ENCODE data around the gene ZNF211.

The ZNF211 gene

GRCh38 chr19:57664269-57665127 is 31.5 kb downstream of the ZNF211 start:
- no peak for TF ChIP-seq CTCF (IDR thresholded peaks at IDR 0.05; ENCODE audit: low read depth, low read length)
- Histone ChIP-seq H3K9me3 (ENCODE audit: severe bottlenecking) (no peaks in the 10 kb centered on the region), H3K4me3 (ENCODE audit: low read depth, low read length) (peak overlapping the region; percentile 50), H3K27ac (peak overlapping the region; percentile 53), H3K36me3 (no peaks in the 10 kb centered on the region), H3K27me3 (ENCODE audit: insufficient read depth, low read depth, severe bottlenecking) (no peaks in the 10 kb centered on the region)
- DNase-seq: peak; percentile 77

DNA sequence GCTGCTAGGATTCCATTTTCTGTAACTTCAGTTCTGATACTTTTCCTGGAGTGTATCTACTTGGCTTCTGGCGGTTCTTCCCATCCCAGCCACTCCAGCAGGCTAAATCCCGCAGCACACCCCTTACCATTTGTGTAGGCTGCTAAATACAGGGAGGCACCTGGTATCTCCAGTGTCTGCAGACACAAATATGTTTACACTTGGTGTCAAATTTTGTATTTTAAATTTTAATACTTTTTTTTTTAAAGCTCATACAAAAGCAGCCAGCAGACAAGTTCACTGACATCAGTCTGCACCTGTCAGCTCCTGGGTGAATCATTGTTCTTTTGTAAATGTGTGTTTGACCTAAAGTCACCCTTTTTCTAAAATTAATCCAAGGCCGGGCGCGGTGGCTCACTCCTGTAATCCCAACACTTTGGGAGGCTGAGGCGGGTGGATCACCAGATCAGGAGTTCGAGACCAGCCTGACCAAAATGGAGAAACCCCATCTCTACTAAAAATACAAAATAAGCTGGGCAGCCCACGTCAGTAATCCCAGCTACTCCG is 32.4 kb downstream of the ZNF211 start:
- Histone ChIP-seq H3K36me3 (no peaks in the 10 kb centered on the region), H3K9me3 (ENCODE audit: severe bottlenecking) (no peaks in the 10 kb centered on the region), H3K4me3 (ENCODE audit: low read depth, low read length) (no peak overlapping the region; the same call in 1 of the 2 replicates), H3K27me3 (ENCODE audit: insufficient read depth, low read depth, severe bottlenecking) (peaks cover 4% of the 10 kb centered on the region), H3K27ac (no peak overlapping the region)
- no peak for DNase-seq
- no peak for TF ChIP-seq CTCF (IDR thresholded peaks at IDR 0.05; ENCODE audit: low read depth, low read length)

DNA sequence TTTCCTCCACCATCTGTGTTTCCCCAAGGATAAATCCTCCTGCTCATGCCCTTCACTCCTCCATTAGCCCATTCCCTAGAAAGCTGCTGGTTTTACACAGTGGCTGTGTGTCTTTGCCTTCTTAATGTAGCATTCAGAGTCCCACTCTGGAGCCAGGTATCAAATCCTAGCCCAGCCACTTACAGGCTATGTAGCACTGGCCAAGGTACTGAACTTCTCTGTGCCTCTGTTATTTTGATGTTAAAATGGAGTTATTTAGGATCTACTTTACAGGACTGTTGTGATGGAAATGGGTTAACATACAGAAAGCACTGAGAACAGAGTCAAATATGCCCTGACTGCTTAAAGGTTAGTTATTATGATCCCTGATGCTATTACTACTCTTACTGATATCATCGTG is 34.3 kb downstream of the ZNF211 start:
- peaks cover 4% of the 10 kb centered on the region for H3K27me3 ChIP-seq (ENCODE audit: insufficient read depth, low read depth, severe bottlenecking)
- no peak for TF ChIP-seq CTCF (IDR thresholded peaks at IDR 0.05; ENCODE audit: low read depth, low read length)
- H3K9me3 ChIP-seq (ENCODE audit: severe bottlenecking): no peaks in the 10 kb centered on the region
- no peak overlapping the region for H3K4me3 ChIP-seq (ENCODE audit: low read depth, low read length)
- no peak overlapping the region for H3K27ac ChIP-seq
- no peaks in the 10 kb centered on the region for H3K36me3 ChIP-seq
- no peak for DNase-seq

DNA sequence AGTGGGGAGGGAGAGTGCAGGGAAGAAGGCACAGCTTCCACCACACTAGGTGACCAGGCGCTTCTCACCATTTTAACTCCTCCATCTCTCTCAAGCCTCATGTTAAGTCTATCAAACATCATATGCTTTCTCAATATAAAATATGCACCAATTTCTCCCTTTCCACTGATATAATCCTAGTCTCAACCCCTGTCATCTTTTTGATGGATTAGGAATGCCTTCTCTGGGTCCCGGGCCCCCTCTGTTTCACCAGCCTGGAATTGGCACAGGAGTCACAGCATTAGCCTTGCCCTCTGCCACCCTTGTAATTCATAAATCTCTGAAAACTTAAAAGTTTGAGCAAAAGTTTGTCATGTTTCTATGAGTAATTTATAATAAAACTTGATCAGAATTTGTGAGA is 35.7 kb downstream of the ZNF211 start, which contains the start of gene ZSCAN4:
ZSCAN4 (plus strand) TSS at position 301 of the 400 bp plus-strand sequence. CDS start 7,211 bp downstream, outside the sequence.
- TF ChIP-seq CTCF (IDR thresholded peaks at IDR 0.05; ENCODE audit: low read depth, low read length): no peak
- H3K4me3 ChIP-seq (ENCODE audit: low read depth, low read length): no peak within 1 kb of the TSS

GRCh38 chr19:57671124-57671895 is 38.3 kb downstream of the ZNF211 start:
- Histone ChIP-seq H3K9me3 (ENCODE audit: severe bottlenecking) (no peaks in the 10 kb centered on the region), H3K27me3 (ENCODE audit: insufficient read depth, low read depth, severe bottlenecking) (peaks cover 12% of the 10 kb centered on the region), H3K27ac (no peak overlapping the region), H3K4me3 (ENCODE audit: low read depth, low read length) (no peak overlapping the region), H3K36me3 (no peaks in the 10 kb centered on the region)
- no peak for DNase-seq
- no peak for TF ChIP-seq CTCF (IDR thresholded peaks at IDR 0.05; ENCODE audit: low read depth, low read length)

More for the DNA sequence above, 35.7 kb downstream of the ZNF211 start, which contains the start of gene ZSCAN4:
- H3K36me3 ChIP-seq: no peaks in the 10 kb centered on the region
- H3K9me3 ChIP-seq (ENCODE audit: severe bottlenecking): no peaks in the 10 kb centered on the region
- H3K27ac ChIP-seq: no peak within 1 kb of the TSS
- DNase-seq: no peak
- peaks cover 8% of the 10 kb centered on the region for H3K27me3 ChIP-seq (ENCODE audit: insufficient read depth, low read depth, severe bottlenecking)
